ENCODE results near the gene RIMS3. TPM values are rescaled to one million over a fixed set of nuclear protein-coding genes. Genes with fewer than 3 reads are reported as not detected.

RIMS3 gene
- total RNA-seq, 1 donor: 6.2 TPM

DNA sequence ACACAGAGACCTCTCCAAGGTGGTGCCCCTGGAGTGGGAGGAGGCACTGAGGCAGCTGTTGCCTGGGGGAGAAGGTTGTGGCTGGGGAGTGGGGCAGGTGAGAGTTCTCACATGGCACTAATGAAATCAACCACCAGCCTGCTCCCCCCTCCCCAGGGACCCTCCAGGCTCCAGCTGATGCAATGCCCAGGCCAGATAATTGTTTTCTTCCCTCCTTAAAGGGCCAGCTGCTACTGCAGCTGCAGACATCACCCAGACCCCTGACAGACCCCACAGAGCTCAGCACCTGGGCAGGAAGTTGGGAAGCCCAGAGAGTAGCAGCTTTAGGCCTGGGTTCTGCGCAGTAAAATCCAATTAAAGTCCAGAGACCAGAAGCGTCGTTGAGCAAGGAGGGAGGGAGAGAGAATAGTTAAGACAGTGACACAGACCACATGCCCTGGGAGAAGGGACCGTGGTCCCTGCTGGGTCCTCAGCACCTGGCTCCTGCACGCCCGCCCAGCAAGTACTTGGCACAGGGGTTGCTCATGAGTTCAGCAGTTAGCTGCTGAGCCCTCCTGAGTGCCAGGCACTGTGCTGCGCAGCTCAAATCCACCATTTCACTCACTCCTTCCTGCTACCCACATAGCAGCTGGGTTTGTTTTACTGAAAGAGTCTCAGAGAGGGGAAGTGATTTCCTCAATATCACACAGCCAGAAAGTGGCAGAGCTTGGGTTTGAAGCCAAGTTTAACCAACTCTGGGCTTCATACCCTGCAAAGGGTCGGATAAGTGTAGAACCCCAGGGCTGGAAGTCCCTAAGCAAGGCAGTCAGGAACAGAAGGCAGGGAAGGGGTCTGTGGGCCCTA is 1.9 kb downstream of the RIMS3 start:
- Histone ChIP-seq H3K4me2 (ENCODE audit: insufficient read depth, low read length) (no peak overlapping the region), H4K20me1 (ENCODE audit: insufficient read depth, low read length) (no peaks in the 10 kb centered on the region), H2AFZ (ENCODE audit: low read length) (no peak overlapping the region), H3K4me1 (ENCODE audit: insufficient read depth, low read length) (no peaks in the 10 kb centered on the region), H3K27ac (ENCODE audit: low read depth, low read length) (no peak overlapping the region), H3K36me3 (ENCODE audit: insufficient read depth, low read length) (no peaks in the 10 kb centered on the region), H3K4me3 (ENCODE audit: insufficient read depth, low read length) (no peak overlapping the region), H3K9me3 (ENCODE audit: low read depth, low read length) (no peaks in the 10 kb centered on the region), H3K79me2 (ENCODE audit: insufficient read depth, low read length) (no peaks in the 10 kb centered on the region), H3K27me3 (ENCODE audit: insufficient read depth, low read length) (peaks cover 35% of the 10 kb centered on the region)
- TF ChIP-seq, protein P1, sequence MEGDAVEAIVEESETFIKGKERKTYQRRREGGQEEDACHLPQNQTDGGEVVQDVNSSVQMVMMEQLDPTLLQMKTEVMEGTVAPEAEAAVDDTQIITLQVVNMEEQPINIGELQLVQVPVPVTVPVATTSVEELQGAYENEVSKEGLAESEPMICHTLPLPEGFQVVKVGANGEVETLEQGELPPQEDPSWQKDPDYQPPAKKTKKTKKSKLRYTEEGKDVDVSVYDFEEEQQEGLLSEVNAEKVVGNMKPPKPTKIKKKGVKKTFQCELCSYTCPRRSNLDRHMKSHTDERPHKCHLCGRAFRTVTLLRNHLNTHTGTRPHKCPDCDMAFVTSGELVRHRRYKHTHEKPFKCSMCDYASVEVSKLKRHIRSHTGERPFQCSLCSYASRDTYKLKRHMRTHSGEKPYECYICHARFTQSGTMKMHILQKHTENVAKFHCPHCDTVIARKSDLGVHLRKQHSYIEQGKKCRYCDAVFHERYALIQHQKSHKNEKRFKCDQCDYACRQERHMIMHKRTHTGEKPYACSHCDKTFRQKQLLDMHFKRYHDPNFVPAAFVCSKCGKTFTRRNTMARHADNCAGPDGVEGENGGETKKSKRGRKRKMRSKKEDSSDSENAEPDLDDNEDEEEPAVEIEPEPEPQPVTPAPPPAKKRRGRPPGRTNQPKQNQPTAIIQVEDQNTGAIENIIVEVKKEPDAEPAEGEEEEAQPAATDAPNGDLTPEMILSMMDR (IDR thresholded peaks at IDR 0.05; ENCODE audit: extremely low read depth, low read depth, low read length): no peak
- peak; percentile 81 for DNase-seq (ENCODE audit: insufficient read length, low spot score, missing footprints)

DNA sequence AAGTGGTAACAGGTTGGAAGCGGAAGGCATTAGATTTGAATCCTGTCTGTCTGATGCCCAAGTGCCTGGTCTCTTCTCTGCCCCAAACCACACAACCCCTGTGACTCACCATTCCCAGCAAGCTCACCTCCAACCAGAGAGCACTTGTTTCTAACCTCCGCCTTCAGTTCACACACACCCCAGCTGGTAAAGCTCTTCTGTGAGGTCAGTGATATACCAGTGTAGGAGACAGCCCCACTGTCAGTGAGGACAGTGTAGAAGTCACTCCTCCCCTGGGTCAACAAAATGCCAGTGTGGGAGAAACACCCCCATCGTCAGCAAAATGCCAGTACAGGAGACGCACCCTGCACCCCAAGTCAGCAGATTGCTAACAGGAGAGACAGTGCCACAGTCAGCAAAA is 2.6 kb downstream of the RIMS3 start:
- H3K27me3 ChIP-seq (ENCODE audit: insufficient read depth, low read length): peaks cover 36% of the 10 kb centered on the region
- no peaks in the 10 kb centered on the region for H3K9me3 ChIP-seq (ENCODE audit: low read depth, low read length)
- DNase-seq (ENCODE audit: insufficient read length, low spot score, missing footprints): peak; percentile 91
- H3K4me1 ChIP-seq (ENCODE audit: insufficient read depth, low read length): no peaks in the 10 kb centered on the region
- no peaks in the 10 kb centered on the region for H3K36me3 ChIP-seq (ENCODE audit: insufficient read depth, low read length)
- TF ChIP-seq, protein P1 (IDR thresholded peaks at IDR 0.05; ENCODE audit: extremely low read depth, low read depth, low read length): no peak
- H2AFZ ChIP-seq (ENCODE audit: low read length): no peak overlapping the region
- H3K4me2 ChIP-seq (ENCODE audit: insufficient read depth, low read length): no peak overlapping the region
- H3K79me2 ChIP-seq (ENCODE audit: insufficient read depth, low read length): no peaks in the 10 kb centered on the region
- H3K27ac ChIP-seq (ENCODE audit: low read depth, low read length): no peak overlapping the region
- no peaks in the 10 kb centered on the region for H4K20me1 ChIP-seq (ENCODE audit: insufficient read depth, low read length)
- no peak overlapping the region for H3K4me3 ChIP-seq (ENCODE audit: insufficient read depth, low read length)

DNA sequence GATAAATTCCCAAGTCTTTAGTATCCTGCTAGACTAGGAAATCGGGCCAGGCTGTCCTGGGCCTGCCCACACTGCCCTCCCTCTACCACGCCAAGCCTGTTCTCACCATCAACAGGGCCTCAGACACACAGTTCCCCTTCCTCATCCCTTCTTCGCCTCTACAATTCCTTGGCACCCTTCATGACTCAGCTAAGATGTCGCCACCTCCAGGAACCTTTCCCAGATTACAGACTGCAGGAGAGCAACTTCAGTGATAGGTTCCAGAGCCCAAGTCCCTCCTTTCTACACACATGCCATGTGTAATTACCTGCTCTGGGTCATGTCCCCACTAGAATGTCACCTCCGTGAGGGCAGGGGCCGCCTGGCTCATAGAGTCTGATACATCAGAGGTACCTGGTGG is 3.3 kb downstream of the RIMS3 start:
- H3K36me3 ChIP-seq (ENCODE audit: insufficient read depth, low read length): no peaks in the 10 kb centered on the region
- H3K4me2 ChIP-seq (ENCODE audit: insufficient read depth, low read length): no peak overlapping the region
- H3K4me3 ChIP-seq (ENCODE audit: insufficient read depth, low read length): no peak overlapping the region
- no peak overlapping the region for H3K27ac ChIP-seq (ENCODE audit: low read depth, low read length)
- no peak overlapping the region for H2AFZ ChIP-seq (ENCODE audit: low read length)
- H3K27me3 ChIP-seq (ENCODE audit: insufficient read depth, low read length): peaks cover 40% of the 10 kb centered on the region
- peak; percentile 81 for DNase-seq (ENCODE audit: insufficient read length, low spot score, missing footprints)
- H3K9me3 ChIP-seq (ENCODE audit: low read depth, low read length): no peaks in the 10 kb centered on the region
- no peaks in the 10 kb centered on the region for H3K4me1 ChIP-seq (ENCODE audit: insufficient read depth, low read length)
- TF ChIP-seq, protein P1 (IDR thresholded peaks at IDR 0.05; ENCODE audit: extremely low read depth, low read depth, low read length): no peak
- no peaks in the 10 kb centered on the region for H3K79me2 ChIP-seq (ENCODE audit: insufficient read depth, low read length)
- H4K20me1 ChIP-seq (ENCODE audit: insufficient read depth, low read length): no peaks in the 10 kb centered on the region

DNA sequence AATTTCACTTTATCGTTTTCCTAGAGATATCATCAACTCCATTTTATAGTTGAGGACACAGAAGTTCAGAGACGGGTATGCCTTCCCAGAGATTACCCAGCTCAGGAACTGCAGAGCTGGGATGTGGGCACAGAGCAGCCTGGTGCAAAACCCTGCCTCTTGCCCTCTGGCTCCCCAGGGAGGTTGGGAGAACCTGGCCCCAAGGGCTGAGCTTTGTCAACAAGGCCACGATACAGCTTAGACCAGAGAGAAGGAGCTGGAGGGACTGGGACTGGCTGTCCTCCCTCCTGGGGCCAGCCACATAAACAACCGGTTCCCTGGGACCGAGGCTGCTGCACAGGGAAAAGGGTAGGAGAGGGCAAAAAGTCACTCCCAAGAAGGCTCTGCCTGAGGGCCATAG is 3.8 kb downstream of the RIMS3 start:
- no peak overlapping the region for H3K4me3 ChIP-seq (ENCODE audit: insufficient read depth, low read length)
- no peak overlapping the region for H3K27ac ChIP-seq (ENCODE audit: low read depth, low read length)
- H3K4me1 ChIP-seq (ENCODE audit: insufficient read depth, low read length): no peaks in the 10 kb centered on the region
- DNase-seq (ENCODE audit: insufficient read length, low spot score, missing footprints): peak; percentile 81
- no peaks in the 10 kb centered on the region for H3K79me2 ChIP-seq (ENCODE audit: insufficient read depth, low read length)
- H3K4me2 ChIP-seq (ENCODE audit: insufficient read depth, low read length): no peak overlapping the region
- H3K27me3 ChIP-seq (ENCODE audit: insufficient read depth, low read length): peaks cover 45% of the 10 kb centered on the region
- H2AFZ ChIP-seq (ENCODE audit: low read length): no peak overlapping the region
- no peaks in the 10 kb centered on the region for H4K20me1 ChIP-seq (ENCODE audit: insufficient read depth, low read length)
- H3K9me3 ChIP-seq (ENCODE audit: low read depth, low read length): no peaks in the 10 kb centered on the region
- TF ChIP-seq, protein P1 (IDR thresholded peaks at IDR 0.05; ENCODE audit: extremely low read depth, low read depth, low read length): no peak
- no peaks in the 10 kb centered on the region for H3K36me3 ChIP-seq (ENCODE audit: insufficient read depth, low read length)
